SK-N-SH (cell line): Measurements from ENCODE around the gene CXCR5.

ENCODE experiments used
- EZH2phosphoT487 ChIP-seq: fragments of 200-600 bp; sonication (generic); IDR thresholded peaks from 2 replicates; pipeline ENCODE4 v1.6.1; 2017; ENCODE audit warnings: low read depth, mixed run types, mild to moderate bottlenecking, antibody characterized with exemption, moderate library complexity, borderline replicate concordance
- JUND ChIP-seq: IDR thresholded peaks from 2 replicates; pipeline ENCODE4 v1.4.0; 2012
- RCOR1 ChIP-seq: fragments of 150-350 bp; IDR thresholded peaks from 2 replicates; pipeline ENCODE4 v1.6.1; 2017; ENCODE audit warnings: antibody characterized with exemption, low read length
- RFX5 ChIP-seq: IDR thresholded peaks from 2 replicates; pipeline ENCODE4 v1.6.1; 2012; ENCODE audit warnings: mild to moderate bottlenecking, improper control_type of control experiment, low read length
- TEAD4 ChIP-seq: IDR thresholded peaks from 2 replicates; pipeline ENCODE4 v1.4.0; 2012; ENCODE audit warnings: mild to moderate bottlenecking, borderline replicate concordance; ENCODE audit not compliant: insufficient read depth
- TF ChIP-seq, protein P1 (sequence below): IDR thresholded peaks from 2 replicates; pipeline ENCODE4; 2012
- TF ChIP-seq, protein P2 (sequence below): fragments of 200-600 bp; sonication (generic); IDR thresholded peaks from 2 replicates; pipeline ENCODE4 v1.6.1; 2017; ENCODE audit warnings: antibody characterized with exemption, mild to moderate bottlenecking, moderate library complexity
- TF ChIP-seq, protein P3 (sequence below): fragments of 150-350 bp; IDR thresholded peaks from 2 replicates; pipeline ENCODE4 v1.6.1; 2017; ENCODE audit warnings: antibody characterized with exemption, low read length, low read depth, borderline replicate concordance
- TF ChIP-seq, protein P4 (sequence below): IDR thresholded peaks from 2 replicates; pipeline ENCODE4 v1.4.0; 2012; ENCODE audit warnings: low read depth
- TF ChIP-seq, protein P5 (sequence below): IDR thresholded peaks from 2 replicates; pipeline ENCODE4 v1.6.1; 2012; ENCODE audit warnings: mild to moderate bottlenecking, low read depth, low read length, moderate library complexity

DNA sequence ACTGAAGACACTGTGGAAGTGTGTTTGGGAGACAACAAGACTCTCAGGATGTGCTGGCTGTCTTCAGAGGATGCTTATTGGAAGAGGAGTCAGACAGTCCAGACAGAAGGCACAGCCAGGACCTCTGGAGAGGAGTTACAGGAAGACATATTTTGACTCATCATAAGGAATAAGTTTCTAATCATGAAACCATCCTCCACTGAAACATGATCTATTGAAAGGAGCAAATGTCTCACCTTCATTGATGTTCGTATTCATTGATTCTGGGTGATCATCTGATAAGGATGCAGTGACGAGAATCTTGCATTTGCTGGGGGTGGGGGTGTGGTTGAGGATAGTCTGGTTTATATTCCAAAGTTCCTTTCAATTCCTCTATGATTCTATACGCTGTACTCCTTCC lies 2.5 kb upstream of the CXCR5 start:
- TF ChIP-seq EZH2phosphoT487 (no peak), TEAD4 (no peak), RCOR1 (no peak), JUND (no peak), RFX5 (no peak)
- TF ChIP-seq, protein P1, sequence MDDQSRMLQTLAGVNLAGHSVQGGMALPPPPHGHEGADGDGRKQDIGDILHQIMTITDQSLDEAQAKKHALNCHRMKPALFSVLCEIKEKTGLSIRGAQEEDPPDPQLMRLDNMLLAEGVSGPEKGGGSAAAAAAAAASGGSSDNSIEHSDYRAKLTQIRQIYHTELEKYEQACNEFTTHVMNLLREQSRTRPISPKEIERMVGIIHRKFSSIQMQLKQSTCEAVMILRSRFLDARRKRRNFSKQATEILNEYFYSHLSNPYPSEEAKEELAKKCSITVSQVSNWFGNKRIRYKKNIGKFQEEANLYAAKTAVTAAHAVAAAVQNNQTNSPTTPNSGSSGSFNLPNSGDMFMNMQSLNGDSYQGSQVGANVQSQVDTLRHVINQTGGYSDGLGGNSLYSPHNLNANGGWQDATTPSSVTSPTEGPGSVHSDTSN = no peak
- TF ChIP-seq, protein P2, sequence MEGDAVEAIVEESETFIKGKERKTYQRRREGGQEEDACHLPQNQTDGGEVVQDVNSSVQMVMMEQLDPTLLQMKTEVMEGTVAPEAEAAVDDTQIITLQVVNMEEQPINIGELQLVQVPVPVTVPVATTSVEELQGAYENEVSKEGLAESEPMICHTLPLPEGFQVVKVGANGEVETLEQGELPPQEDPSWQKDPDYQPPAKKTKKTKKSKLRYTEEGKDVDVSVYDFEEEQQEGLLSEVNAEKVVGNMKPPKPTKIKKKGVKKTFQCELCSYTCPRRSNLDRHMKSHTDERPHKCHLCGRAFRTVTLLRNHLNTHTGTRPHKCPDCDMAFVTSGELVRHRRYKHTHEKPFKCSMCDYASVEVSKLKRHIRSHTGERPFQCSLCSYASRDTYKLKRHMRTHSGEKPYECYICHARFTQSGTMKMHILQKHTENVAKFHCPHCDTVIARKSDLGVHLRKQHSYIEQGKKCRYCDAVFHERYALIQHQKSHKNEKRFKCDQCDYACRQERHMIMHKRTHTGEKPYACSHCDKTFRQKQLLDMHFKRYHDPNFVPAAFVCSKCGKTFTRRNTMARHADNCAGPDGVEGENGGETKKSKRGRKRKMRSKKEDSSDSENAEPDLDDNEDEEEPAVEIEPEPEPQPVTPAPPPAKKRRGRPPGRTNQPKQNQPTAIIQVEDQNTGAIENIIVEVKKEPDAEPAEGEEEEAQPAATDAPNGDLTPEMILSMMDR = no peak
- TF ChIP-seq, protein P3, sequence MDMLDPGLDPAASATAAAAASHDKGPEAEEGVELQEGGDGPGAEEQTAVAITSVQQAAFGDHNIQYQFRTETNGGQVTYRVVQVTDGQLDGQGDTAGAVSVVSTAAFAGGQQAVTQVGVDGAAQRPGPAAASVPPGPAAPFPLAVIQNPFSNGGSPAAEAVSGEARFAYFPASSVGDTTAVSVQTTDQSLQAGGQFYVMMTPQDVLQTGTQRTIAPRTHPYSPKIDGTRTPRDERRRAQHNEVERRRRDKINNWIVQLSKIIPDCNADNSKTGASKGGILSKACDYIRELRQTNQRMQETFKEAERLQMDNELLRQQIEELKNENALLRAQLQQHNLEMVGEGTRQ = no peak
- TF ChIP-seq, protein P4, sequence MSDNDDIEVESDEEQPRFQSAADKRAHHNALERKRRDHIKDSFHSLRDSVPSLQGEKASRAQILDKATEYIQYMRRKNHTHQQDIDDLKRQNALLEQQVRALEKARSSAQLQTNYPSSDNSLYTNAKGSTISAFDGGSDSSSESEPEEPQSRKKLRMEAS = no peak
- TF ChIP-seq, protein P5, sequence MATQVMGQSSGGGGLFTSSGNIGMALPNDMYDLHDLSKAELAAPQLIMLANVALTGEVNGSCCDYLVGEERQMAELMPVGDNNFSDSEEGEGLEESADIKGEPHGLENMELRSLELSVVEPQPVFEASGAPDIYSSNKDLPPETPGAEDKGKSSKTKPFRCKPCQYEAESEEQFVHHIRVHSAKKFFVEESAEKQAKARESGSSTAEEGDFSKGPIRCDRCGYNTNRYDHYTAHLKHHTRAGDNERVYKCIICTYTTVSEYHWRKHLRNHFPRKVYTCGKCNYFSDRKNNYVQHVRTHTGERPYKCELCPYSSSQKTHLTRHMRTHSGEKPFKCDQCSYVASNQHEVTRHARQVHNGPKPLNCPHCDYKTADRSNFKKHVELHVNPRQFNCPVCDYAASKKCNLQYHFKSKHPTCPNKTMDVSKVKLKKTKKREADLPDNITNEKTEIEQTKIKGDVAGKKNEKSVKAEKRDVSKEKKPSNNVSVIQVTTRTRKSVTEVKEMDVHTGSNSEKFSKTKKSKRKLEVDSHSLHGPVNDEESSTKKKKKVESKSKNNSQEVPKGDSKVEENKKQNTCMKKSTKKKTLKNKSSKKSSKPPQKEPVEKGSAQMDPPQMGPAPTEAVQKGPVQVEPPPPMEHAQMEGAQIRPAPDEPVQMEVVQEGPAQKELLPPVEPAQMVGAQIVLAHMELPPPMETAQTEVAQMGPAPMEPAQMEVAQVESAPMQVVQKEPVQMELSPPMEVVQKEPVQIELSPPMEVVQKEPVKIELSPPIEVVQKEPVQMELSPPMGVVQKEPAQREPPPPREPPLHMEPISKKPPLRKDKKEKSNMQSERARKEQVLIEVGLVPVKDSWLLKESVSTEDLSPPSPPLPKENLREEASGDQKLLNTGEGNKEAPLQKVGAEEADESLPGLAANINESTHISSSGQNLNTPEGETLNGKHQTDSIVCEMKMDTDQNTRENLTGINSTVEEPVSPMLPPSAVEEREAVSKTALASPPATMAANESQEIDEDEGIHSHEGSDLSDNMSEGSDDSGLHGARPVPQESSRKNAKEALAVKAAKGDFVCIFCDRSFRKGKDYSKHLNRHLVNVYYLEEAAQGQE = no peak
